ENCODE data around the gene GARIN5B. TPM values are rescaled to one million over a fixed set of nuclear protein-coding genes. Genes with fewer than 3 reads are reported as not detected.

Gene GARIN5B
- total and polyA plus RNA-seq, 2 experiments from 2014 or later: not detected

- Mint-ChIP-seq H3K4me1 (peaks cover 7% of the 10 kb centered on the region; the same call in 2 of the 3 replicates), H3K27me3 (ENCODE audit: insufficient read depth, low read depth, poor library complexity) (peaks cover 41% of the 10 kb centered on the region)
These were observed 4.6 kb downstream of the GARIN5B start for GRCh38 chr19:55358493-55358892.

GRCh38 chr19:55355213-55355821, 7.7 kb downstream of the GARIN5B start:
- H4K20me1 ChIP-seq (replicated peaks; ENCODE audit: insufficient read depth): no peaks in the 10 kb centered on the region
- peak overlapping the region; percentile 50 for H3K4me3 Mint-ChIP-seq
- TF ChIP-seq POLR2AphosphoS5 (IDR thresholded peaks at IDR 0.05; ENCODE audit: low read depth): no peak
- TF ChIP-seq STAT1 (IDR thresholded peaks at IDR 0.05; ENCODE audit: unreplicated experiment): no peak
- TF ChIP-seq NANOG (IDR thresholded peaks at IDR 0.05; ENCODE audit: borderline replicate concordance): no peak
- no peak for TF ChIP-seq JUNB (IDR thresholded peaks at IDR 0.05; ENCODE audit: unreplicated experiment)
- TF ChIP-seq CTCF (conservative IDR thresholded peaks at IDR 0.05; ENCODE audit: low read depth in 2 of 2): no peak
- TF ChIP-seq ZNF114 (CRISPR knock-in tag; IDR thresholded peaks at IDR 0.05): no peak
- TF ChIP-seq ETS1 (IDR thresholded peaks at IDR 0.05): no peak
- TF ChIP-seq EZH2phosphoT487 (IDR thresholded peaks at IDR 0.05; ENCODE audit: unreplicated experiment): no peak
- H3K36me3 ChIP-seq (ENCODE audit: insufficient read depth): no peaks in the 10 kb centered on the region
- DNase-seq (ENCODE audit: low spot score) (peak; percentile 77), ATAC-seq (peak; percentile 4)
- peak overlapping the region; percentile 85 for H2AFZ ChIP-seq
- no peaks in the 10 kb centered on the region for H3K79me2 ChIP-seq (replicated peaks; ENCODE audit: insufficient read depth)
- H3K27ac ChIP-seq (ENCODE audit: low read depth): no peak overlapping the region
- H3K27me3 ChIP-seq (ENCODE audit: insufficient read depth): peaks cover 63% of the 10 kb centered on the region
- H3K27me3 Mint-ChIP-seq (ENCODE audit: insufficient read depth, low read depth, poor library complexity): peaks cover 66% of the 10 kb centered on the region
- H3F3A ChIP-seq (replicated peaks; ENCODE audit: low read depth): peaks cover 13% of the 10 kb centered on the region
- H3K9me2 ChIP-seq (ENCODE audit: insufficient read depth): no peaks in the 10 kb centered on the region
- peak overlapping the region; percentile 32; the same call in 1 of the 2 replicates for H3K4me3 ChIP-seq
- H3K27ac Mint-ChIP-seq: no peak overlapping the region
- H3K4me2 ChIP-seq: peak overlapping the region; percentile 57; the same call in 1 of the 2 replicates
- no peaks in the 10 kb centered on the region for H3K9me3 Mint-ChIP-seq
- peaks cover 29% of the 10 kb centered on the region for H3K4me1 Mint-ChIP-seq
- H3K36me3 Mint-ChIP-seq (ENCODE audit: low read depth): no peaks in the 10 kb centered on the region
- H3K4me1 ChIP-seq (ENCODE audit: insufficient read depth): peaks cover 17% of the 10 kb centered on the region; the same call in 1 of the 2 replicates

More at GRCh38 chr19:55358493-55358892, 4.6 kb downstream of the GARIN5B start:
- Histone ChIP-seq H3K79me2 (replicated peaks; ENCODE audit: insufficient read depth) (no peaks in the 10 kb centered on the region), H3K4me1 (ENCODE audit: insufficient read depth) (peaks cover 4% of the 10 kb centered on the region; the same call in 1 of the 2 replicates), H3K4me2 (no peak overlapping the region), H3K36me3 (ENCODE audit: insufficient read depth) (no peaks in the 10 kb centered on the region), H3K27me3 (ENCODE audit: insufficient read depth) (peaks cover 36% of the 10 kb centered on the region), H3K4me3 (no peak overlapping the region), H3K9me2 (ENCODE audit: insufficient read depth) (no peaks in the 10 kb centered on the region), H2AFZ (no peak overlapping the region), H3F3A (replicated peaks; ENCODE audit: low read depth) (peaks cover 9% of the 10 kb centered on the region), H3K27ac (ENCODE audit: low read depth) (no peak overlapping the region), H4K20me1 (replicated peaks; ENCODE audit: insufficient read depth) (no peaks in the 10 kb centered on the region)
- no peaks in the 10 kb centered on the region for H3K36me3 Mint-ChIP-seq (ENCODE audit: low read depth)
- no peak for DNase-seq (ENCODE audit: low spot score)
- H3K27ac Mint-ChIP-seq: no peak overlapping the region
- no peaks in the 10 kb centered on the region for H3K9me3 Mint-ChIP-seq
- no peak overlapping the region for H3K4me3 Mint-ChIP-seq
- TF ChIP-seq CTCF (conservative IDR thresholded peaks at IDR 0.05; ENCODE audit: low read depth in 2 of 2) (no peak), EZH2 (IDR thresholded peaks at IDR 0.05; ENCODE audit: low read depth, unreplicated experiment) (no peak), EZH2phosphoT487 (IDR thresholded peaks at IDR 0.05; ENCODE audit: unreplicated experiment) (no peak)
- no peak for ATAC-seq
